Kidney (tissue), 14 donors: Measurements from ENCODE around the gene ZGRF1. TPM values are rescaled to one million over a fixed set of nuclear protein-coding genes. Genes with fewer than 3 reads are reported as not detected.
"Not testable (repeated sequence)": the region's sequence is repeated elsewhere in the genome, so short reads cannot be mapped to it uniquely, and the experiment has no call there.

Experiments used
- DNase-seq, 5 donors: peaks; one replicate each; pipeline ENCODE4 v3.0.0-alpha.2; 2013 to 2020
- FAIRE-seq: peaks from 2 replicates; lab custom pipeline; 2012; peaks lifted over from hg19 to GRCh38; lab: Jason Lieb, UNC
- H3K27ac ChIP-seq, 2 donors: one replicate each; pipeline ENCODE4 v1.7.0; 2013; ENCODE audit warnings: low read depth in 2 of 2, low read length in 2 of 2, inconsistent platforms in 1 of 2
- H3K27me3 ChIP-seq: one replicate; pipeline ENCODE4 v1.7.1; 2013; ENCODE audit warnings: low read length, inconsistent platforms; ENCODE audit not compliant: control insufficient read depth, insufficient read depth
- H3K36me3 ChIP-seq, 3 donors: one replicate each; pipeline versions ENCODE4 v1.7.0 to v1.7.1; 2013; ENCODE audit warnings: low read length in 3 of 3, control low read depth in 1 of 3, inconsistent platforms in 1 of 3; ENCODE audit not compliant: insufficient read depth in 3 of 3, control insufficient read depth in 2 of 3
- H3K4me1 ChIP-seq, 3 donors: one replicate each; pipeline versions ENCODE4 v1.7.0 to v1.7.1; 2013; ENCODE audit warnings: low read length in 3 of 3, inconsistent platforms in 1 of 3, low read depth in 1 of 3; ENCODE audit not compliant: control insufficient read depth in 2 of 3, insufficient read depth in 2 of 3
- H3K4me3 ChIP-seq, 3 donors: one replicate each; pipeline versions ENCODE4 v1.7.0 to v1.8.1; 2013; ENCODE audit warnings: low read length in 3 of 3, control low read depth in 1 of 3, inconsistent platforms in 1 of 3
- H3K9ac ChIP-seq, 3 donors: one replicate each; pipeline versions ENCODE4 v1.7.0 to v1.7.1; 2013; ENCODE audit warnings: low read length in 3 of 3, control low read depth in 1 of 3, inconsistent platforms in 1 of 3
- H3K9me3 ChIP-seq, 3 donors: one replicate each; pipeline versions ENCODE4 v1.7.0 to v1.7.1; 2013; ENCODE audit warnings: low read length in 3 of 3, control low read depth in 1 of 3, inconsistent platforms in 1 of 3; ENCODE audit not compliant: control insufficient read depth in 2 of 3, insufficient read depth in 1 of 3
- intact Hi-C: fragments of 100-400 bp; cut with DNase I; formaldehyde crosslinking; loops from one replicate; pipeline ENCODE4 v1.11.1; 2022
- polyA plus RNA-seq: library from polyadenylated mRNA; stranded (reverse); fragments of 350-450 nt; fragmentation: Illumina TruSeq; extraction: RNeasy Lipid Tissue Mini Kit (QIAGEN cat#74804); gene quantifications from one replicate; pipeline ENCODE4 v1.2.3, GENCODE V29; 2014; ENCODE audit warnings: low read depth, low replicate concordance; ENCODE audit not compliant: insufficient read depth
- total RNA-seq: library from RNA; stranded (reverse); fragmentation: NEBNext Ultra II Directional; extraction: Animal tissue kit (Norgen Biotek cat#: 25700); gene quantifications from one replicate; pipeline ENCODE4 v1.2.1, GENCODE V29; 2021
- TF ChIP-seq, protein P1 (sequence below): IDR thresholded peaks from 3 replicates; pipeline ENCODE4 v1.5.1; 2012; ENCODE audit warnings: mild to moderate bottlenecking, moderate library complexity, borderline replicate concordance; ENCODE audit not compliant: insufficient read depth; ENCODE audit errors: extremely low read depth
- donor health status: control.
- donor health status: control.
- donor health status: control.
- donor health status: control.
- donor health status: control.
- donor health status: DM: yes; HTN: yes; CAD: no.
- donor health status: Normal renal cell carcinoma (clear cell type).

Gene ZGRF1
- total and polyA plus RNA-seq, 2 donors from 2014 or later: 0.73 to 3.6 TPM

DNA sequence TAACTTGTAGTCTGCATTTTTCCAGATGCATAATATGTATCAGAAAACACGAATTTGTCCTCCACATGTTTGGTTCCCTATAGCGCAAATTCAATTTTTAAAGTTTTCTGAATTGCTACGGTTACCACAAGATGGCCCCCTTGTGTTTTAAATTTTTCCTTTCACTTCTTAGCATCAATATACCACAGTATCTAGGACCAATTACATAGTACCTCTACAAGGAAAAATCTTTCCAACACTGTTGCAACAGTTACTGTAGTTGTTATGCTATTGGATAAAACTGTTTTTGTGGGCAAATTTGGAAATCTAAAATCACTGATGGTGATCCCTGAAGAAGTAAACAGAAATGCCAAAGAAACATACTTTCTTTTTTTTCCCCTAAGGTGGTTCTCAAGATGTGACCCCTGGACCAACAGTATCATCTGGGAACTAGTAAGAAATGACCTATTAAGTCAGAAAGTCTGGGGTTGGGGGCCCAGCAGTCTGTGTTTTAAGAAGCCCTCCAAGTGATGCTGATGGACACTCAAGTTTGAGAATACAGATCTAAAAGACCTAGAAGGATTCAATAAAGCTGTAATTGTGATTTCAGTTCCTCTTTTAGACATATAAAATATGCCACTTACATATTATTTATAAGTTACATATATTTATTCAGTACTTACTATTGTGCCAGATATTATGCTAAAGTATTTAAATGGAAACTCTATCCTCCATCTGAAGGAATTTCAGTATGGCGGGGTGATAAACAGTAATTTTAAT is 3.1 kb downstream of the ZGRF1 start:
- FAIRE-seq: no peak
- DNase-seq: peak in 2 of 5 donors; percentile 44 to 52
- H3K36me3 ChIP-seq: no peaks in the 10 kb centered on the region
- TF ChIP-seq, protein P1, sequence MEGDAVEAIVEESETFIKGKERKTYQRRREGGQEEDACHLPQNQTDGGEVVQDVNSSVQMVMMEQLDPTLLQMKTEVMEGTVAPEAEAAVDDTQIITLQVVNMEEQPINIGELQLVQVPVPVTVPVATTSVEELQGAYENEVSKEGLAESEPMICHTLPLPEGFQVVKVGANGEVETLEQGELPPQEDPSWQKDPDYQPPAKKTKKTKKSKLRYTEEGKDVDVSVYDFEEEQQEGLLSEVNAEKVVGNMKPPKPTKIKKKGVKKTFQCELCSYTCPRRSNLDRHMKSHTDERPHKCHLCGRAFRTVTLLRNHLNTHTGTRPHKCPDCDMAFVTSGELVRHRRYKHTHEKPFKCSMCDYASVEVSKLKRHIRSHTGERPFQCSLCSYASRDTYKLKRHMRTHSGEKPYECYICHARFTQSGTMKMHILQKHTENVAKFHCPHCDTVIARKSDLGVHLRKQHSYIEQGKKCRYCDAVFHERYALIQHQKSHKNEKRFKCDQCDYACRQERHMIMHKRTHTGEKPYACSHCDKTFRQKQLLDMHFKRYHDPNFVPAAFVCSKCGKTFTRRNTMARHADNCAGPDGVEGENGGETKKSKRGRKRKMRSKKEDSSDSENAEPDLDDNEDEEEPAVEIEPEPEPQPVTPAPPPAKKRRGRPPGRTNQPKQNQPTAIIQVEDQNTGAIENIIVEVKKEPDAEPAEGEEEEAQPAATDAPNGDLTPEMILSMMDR: no peak
- intact Hi-C loops: loop anchor here (10.0 kb wide), 1 partner anchor 131 kb away; no protein-coding TSS in a partner anchor
- no peak overlapping the region for H3K27ac ChIP-seq
- H3K9me3 ChIP-seq: no peaks in the 10 kb centered on the region
- H3K9ac ChIP-seq: no peak overlapping the region
- peak overlapping the region in 1 of 3 donors; percentile 8 for H3K4me3 ChIP-seq
- H3K4me1 ChIP-seq: peaks cover 0 to 11% (median 9%) of the 10 kb centered on the region in 3 donors
- no peaks in the 10 kb centered on the region for H3K27me3 ChIP-seq

DNA sequence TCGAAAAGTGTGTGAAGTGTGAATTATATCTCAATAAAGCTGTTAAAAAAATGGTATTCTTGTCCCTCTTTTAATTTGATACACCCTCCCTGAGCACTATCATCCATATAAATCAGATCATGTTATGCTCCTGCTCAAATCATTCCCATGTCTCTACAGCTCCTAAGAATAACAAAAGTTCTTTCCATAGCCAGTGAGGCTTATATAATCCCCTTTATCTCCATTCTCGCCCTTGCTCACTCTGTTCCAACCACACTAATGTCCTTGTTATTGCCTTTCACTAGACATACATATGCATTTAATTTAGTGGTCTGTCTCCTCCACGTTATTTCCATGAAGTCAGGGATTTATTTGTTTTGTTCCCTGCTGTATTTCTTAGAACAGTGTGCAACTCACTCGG is 10.5 kb downstream of the ZGRF1 start:
- Histone ChIP-seq H3K4me1 (no peaks in the 10 kb centered on the region), H3K9me3 (no peaks in the 10 kb centered on the region), H3K9ac (no peak overlapping the region), H3K4me3 (no peak overlapping the region), H3K27ac (no peak overlapping the region), H3K36me3 (no peaks in the 10 kb centered on the region), H3K27me3 (no peaks in the 10 kb centered on the region)
- FAIRE-seq (no peak), DNase-seq (no peak)
- TF ChIP-seq, protein P1: no peak
- intact Hi-C loops: no loop called here

DNA sequence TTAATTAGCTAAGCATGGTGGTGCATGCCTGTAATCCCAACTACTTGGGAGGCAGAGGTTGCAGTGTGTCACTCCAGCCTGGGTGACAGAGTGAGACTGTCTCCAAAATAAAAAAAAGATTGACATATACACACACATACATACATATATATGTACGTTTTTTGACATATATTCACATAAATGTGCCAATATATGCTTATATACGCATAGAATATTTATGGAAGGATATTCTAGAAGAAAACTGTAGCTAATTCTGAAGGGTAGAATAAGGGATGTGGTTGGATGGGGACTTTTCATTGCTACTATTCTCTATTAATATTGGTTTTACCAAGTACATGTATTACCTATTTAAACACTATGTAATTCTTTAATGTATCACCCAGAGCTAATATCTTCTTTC is 19.7 kb downstream of the ZGRF1 start:
- H3K36me3 ChIP-seq: no peaks in the 10 kb centered on the region
- H3K9me3 ChIP-seq: no peaks in the 10 kb centered on the region
- FAIRE-seq (no peak), DNase-seq (no peak)
- no peaks in the 10 kb centered on the region for H3K27me3 ChIP-seq
- H3K27ac ChIP-seq: no peak overlapping the region
- H3K9ac ChIP-seq: no peak overlapping the region
- no peak overlapping the region for H3K4me3 ChIP-seq
- H3K4me1 ChIP-seq: no peaks in the 10 kb centered on the region
- intact Hi-C loops: no loop called here
- TF ChIP-seq, protein P1: no peak

DNA sequence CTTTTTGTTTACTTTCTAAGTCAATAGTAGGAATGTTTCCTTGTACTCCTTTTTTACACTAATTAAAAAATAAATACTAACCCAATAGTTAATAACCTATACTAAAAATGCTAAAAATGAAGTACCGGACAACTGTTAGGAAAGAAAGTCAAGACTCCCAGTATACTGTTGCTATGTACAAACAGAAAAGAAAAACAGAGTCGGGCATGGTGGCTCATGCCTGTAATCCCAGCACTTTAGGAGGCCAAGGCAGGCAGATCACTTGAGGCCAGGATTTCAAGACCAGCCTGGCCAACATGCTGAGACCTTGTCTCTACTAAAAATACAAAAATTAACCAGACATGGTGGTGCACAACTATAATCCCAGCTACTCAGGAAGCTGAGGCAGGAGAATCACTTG is 23.9 kb downstream of the ZGRF1 start:
- DNase-seq, H3K27me3 ChIP-seq, H3K4me3 ChIP-seq, intact Hi-C loops, H3K36me3 ChIP-seq, H3K4me1 ChIP-seq, H3K9ac ChIP-seq, H3K9me3 ChIP-seq, FAIRE-seq, H3K27ac ChIP-seq: not testable (repeated sequence)
